ENCODE measurements around the gene FBN2.

FBN2 gene

GRCh38 chr5:128470663-128471062 lies 67.4 kb downstream of the FBN2 start:
- no peak overlapping the region for H3K27ac ChIP-seq (replicated peaks; ENCODE audit: low read length)
- H3K4ac ChIP-seq (ENCODE audit: low read length), result no peak overlapping the region
- peaks cover 3 to 25% of the 10 kb centered on the region in 2 donors for H3K36me3 ChIP-seq (replicated peaks in 1 of 2; ENCODE audit: control insufficient read depth in 2 of 2, insufficient read depth in 2 of 2, low read length in 2 of 2)
- no peak overlapping the region for H4K91ac ChIP-seq (ENCODE audit: low read depth, low read length, poor library complexity)
- H4K8ac ChIP-seq (ENCODE audit: low read depth, low read length), result no peak overlapping the region
- no peak overlapping the region for H3K18ac ChIP-seq (ENCODE audit: low read length)
- no peak overlapping the region for H3K9ac ChIP-seq (ENCODE audit: low read depth, low read length, poor library complexity)
- no peak overlapping the region for H2BK5ac ChIP-seq (ENCODE audit: low read length)
- no peak overlapping the region for H2AFZ ChIP-seq (ENCODE audit: low read length)
- H3K4me3 ChIP-seq (ENCODE audit: low read length in 2 of 2), result no peak overlapping the region
- H2BK120ac ChIP-seq (ENCODE audit: low read depth, low read length), result no peak overlapping the region
- no peak overlapping the region for H2BK15ac ChIP-seq (ENCODE audit: low read length)
- no peak overlapping the region for H3K14ac ChIP-seq (ENCODE audit: low read length)
- peaks cover 0 to 5% of the 10 kb centered on the region in 2 donors for H3K4me1 ChIP-seq (ENCODE audit: control insufficient read depth in 2 of 2, insufficient read depth in 1 of 2, low read depth in 1 of 2, low read length in 2 of 2)
- H2AK5ac ChIP-seq (ENCODE audit: low read depth, low read length), result no peak overlapping the region
- H3K9me3 ChIP-seq (replicated peaks in 1 of 2; ENCODE audit: control insufficient read depth in 2 of 2, insufficient read depth in 1 of 2, low read depth in 1 of 2, low read length in 2 of 2), result peaks cover 0 to 3% of the 10 kb centered on the region in 2 donors
- no CpG with 5 or more reads among the region's 1 CpG for WGBS, 2 donors (ENCODE audit: extremely low coverage in 2 of 2, insufficient read length in 2 of 2, insufficient replicate concordance in 1 of 2)
- DNase-seq (ENCODE audit: low spot score), result no peak
- H2BK12ac ChIP-seq (ENCODE audit: low read length), result no peak overlapping the region
- no peak overlapping the region for H3K4me2 ChIP-seq (ENCODE audit: insufficient read depth, low read length, poor library complexity, severe bottlenecking)
- no peak overlapping the region for H3K23ac ChIP-seq (ENCODE audit: low read depth, low read length, poor library complexity)
- H3K27me3 ChIP-seq (ENCODE audit: control insufficient read depth in 3 of 3, insufficient read depth in 3 of 3, low read depth in 1 of 3, low read length in 3 of 3), result no peaks in the 10 kb centered on the region
- no peaks in the 10 kb centered on the region for H3K79me1 ChIP-seq (ENCODE audit: low read depth, low read length)

GRCh38 chr5:128469912-128470311 lies 68.1 kb downstream of the FBN2 start:
- Histone ChIP-seq H3K4me3 (ENCODE audit: low read length in 2 of 2) (no peak overlapping the region), H2BK5ac (ENCODE audit: low read length) (no peak overlapping the region), H3K23ac (ENCODE audit: low read depth, low read length, poor library complexity) (no peak overlapping the region), H2BK12ac (ENCODE audit: low read length) (no peak overlapping the region), H2BK15ac (ENCODE audit: low read length) (no peak overlapping the region), H3K36me3 (replicated peaks in 1 of 2; ENCODE audit: control insufficient read depth in 2 of 2, insufficient read depth in 2 of 2, low read length in 2 of 2) (peaks cover 3 to 28% of the 10 kb centered on the region in 2 donors), H2AFZ (ENCODE audit: low read length) (no peak overlapping the region), H3K79me1 (ENCODE audit: low read depth, low read length) (no peaks in the 10 kb centered on the region), H4K8ac (ENCODE audit: low read depth, low read length) (no peak overlapping the region), H3K4me2 (ENCODE audit: insufficient read depth, low read length, poor library complexity, severe bottlenecking) (no peak overlapping the region), H3K4ac (ENCODE audit: low read length) (no peak overlapping the region), H4K91ac (ENCODE audit: low read depth, low read length, poor library complexity) (no peak overlapping the region), H3K4me1 (ENCODE audit: control insufficient read depth in 2 of 2, insufficient read depth in 1 of 2, low read depth in 1 of 2, low read length in 2 of 2) (peaks cover 0 to 5% of the 10 kb centered on the region in 2 donors), H3K14ac (ENCODE audit: low read length) (no peak overlapping the region), H3K9ac (ENCODE audit: low read depth, low read length, poor library complexity) (no peak overlapping the region), H3K27me3 (ENCODE audit: control insufficient read depth in 3 of 3, insufficient read depth in 3 of 3, low read depth in 1 of 3, low read length in 3 of 3) (no peaks in the 10 kb centered on the region), H3K27ac (replicated peaks; ENCODE audit: low read length) (no peak overlapping the region), H3K18ac (ENCODE audit: low read length) (no peak overlapping the region), H2BK120ac (ENCODE audit: low read depth, low read length) (no peak overlapping the region), H2AK5ac (ENCODE audit: low read depth, low read length) (no peak overlapping the region), H3K9me3 (replicated peaks in 1 of 2; ENCODE audit: control insufficient read depth in 2 of 2, insufficient read depth in 1 of 2, low read depth in 1 of 2, low read length in 2 of 2) (peaks cover 0 to 3% of the 10 kb centered on the region in 2 donors)
- DNase-seq (ENCODE audit: low spot score), result no peak
- no CpG with 5 or more reads among the region's 2 CpGs for WGBS, 2 donors (ENCODE audit: extremely low coverage in 2 of 2, insufficient read length in 2 of 2, insufficient replicate concordance in 1 of 2)

- Histone ChIP-seq H2AK5ac (ENCODE audit: low read depth, low read length) (no peak overlapping the region), H3K4me3 (ENCODE audit: low read length in 2 of 2) (no peak overlapping the region), H3K27ac (replicated peaks; ENCODE audit: low read length) (no peak overlapping the region), H2BK5ac (ENCODE audit: low read length) (no peak overlapping the region), H3K9ac (ENCODE audit: low read depth, low read length, poor library complexity) (no peak overlapping the region), H2AFZ (ENCODE audit: low read length) (no peak overlapping the region), H3K4me1 (ENCODE audit: control insufficient read depth in 2 of 2, insufficient read depth in 1 of 2, low read depth in 1 of 2, low read length in 2 of 2) (peaks cover 0 to 3% of the 10 kb centered on the region in 2 donors), H3K23ac (ENCODE audit: low read depth, low read length, poor library complexity) (no peak overlapping the region), H3K79me1 (ENCODE audit: low read depth, low read length) (peaks cover 2% of the 10 kb centered on the region), H2BK120ac (ENCODE audit: low read depth, low read length) (no peak overlapping the region), H3K4me2 (ENCODE audit: insufficient read depth, low read length, poor library complexity, severe bottlenecking) (no peak overlapping the region), H4K8ac (ENCODE audit: low read depth, low read length) (no peak overlapping the region), H2BK15ac (ENCODE audit: low read length) (no peak overlapping the region), H3K27me3 (ENCODE audit: control insufficient read depth in 3 of 3, insufficient read depth in 3 of 3, low read depth in 1 of 3, low read length in 3 of 3) (no peaks in the 10 kb centered on the region), H4K91ac (ENCODE audit: low read depth, low read length, poor library complexity) (no peak overlapping the region), H2BK12ac (ENCODE audit: low read length) (no peak overlapping the region), H3K18ac (ENCODE audit: low read length) (no peak overlapping the region), H3K4ac (ENCODE audit: low read length) (no peak overlapping the region), H3K36me3 (replicated peaks in 1 of 2; ENCODE audit: control insufficient read depth in 2 of 2, insufficient read depth in 2 of 2, low read length in 2 of 2) (peaks cover 6 to 53% of the 10 kb centered on the region in 2 donors), H3K9me3 (replicated peaks in 1 of 2; ENCODE audit: control insufficient read depth in 2 of 2, insufficient read depth in 1 of 2, low read depth in 1 of 2, low read length in 2 of 2) (peaks cover 0 to 3% of the 10 kb centered on the region in 2 donors), H3K14ac (ENCODE audit: low read length) (no peak overlapping the region)
- no peak for DNase-seq (ENCODE audit: low spot score)
- whole genome bisulfite sequencing, 2 donors (ENCODE audit: extremely low coverage in 2 of 2, insufficient read length in 2 of 2, insufficient replicate concordance in 1 of 2), result no CpG with 5 or more reads among the region's 1 CpG
Measured at GRCh38 chr5:128466980-128467379, 71.1 kb downstream of the FBN2 start.

GRCh38 chr5:128466554-128466953 lies 71.5 kb downstream of the FBN2 start:
- no peak overlapping the region for H3K4me2 ChIP-seq (ENCODE audit: insufficient read depth, low read length, poor library complexity, severe bottlenecking)
- no peak overlapping the region for H4K8ac ChIP-seq (ENCODE audit: low read depth, low read length)
- no peak overlapping the region for H3K4me3 ChIP-seq (ENCODE audit: low read length in 2 of 2)
- peaks cover 0 to 3% of the 10 kb centered on the region in 2 donors for H3K4me1 ChIP-seq (ENCODE audit: control insufficient read depth in 2 of 2, insufficient read depth in 1 of 2, low read depth in 1 of 2, low read length in 2 of 2)
- H2BK120ac ChIP-seq (ENCODE audit: low read depth, low read length), result no peak overlapping the region
- peaks cover 6 to 58% of the 10 kb centered on the region in 2 donors for H3K36me3 ChIP-seq (replicated peaks in 1 of 2; ENCODE audit: control insufficient read depth in 2 of 2, insufficient read depth in 2 of 2, low read length in 2 of 2)
- H4K91ac ChIP-seq (ENCODE audit: low read depth, low read length, poor library complexity), result no peak overlapping the region
- no peak for DNase-seq (ENCODE audit: low spot score)
- no peak overlapping the region for H2BK12ac ChIP-seq (ENCODE audit: low read length)
- H3K9ac ChIP-seq (ENCODE audit: low read depth, low read length, poor library complexity), result no peak overlapping the region
- no peak overlapping the region for H2BK15ac ChIP-seq (ENCODE audit: low read length)
- no peak overlapping the region for H2AFZ ChIP-seq (ENCODE audit: low read length)
- no peak overlapping the region for H2BK5ac ChIP-seq (ENCODE audit: low read length)
- H3K27ac ChIP-seq (replicated peaks; ENCODE audit: low read length), result no peak overlapping the region
- H3K4ac ChIP-seq (ENCODE audit: low read length), result no peak overlapping the region
- H3K79me1 ChIP-seq (ENCODE audit: low read depth, low read length), result peaks cover 2% of the 10 kb centered on the region
- no peak overlapping the region for H3K23ac ChIP-seq (ENCODE audit: low read depth, low read length, poor library complexity)
- WGBS, 2 donors (ENCODE audit: extremely low coverage in 2 of 2, insufficient read length in 2 of 2, insufficient replicate concordance in 1 of 2), result no CpG with 5 or more reads among the region's 5 CpGs
- H3K18ac ChIP-seq (ENCODE audit: low read length), result no peak overlapping the region
- H3K9me3 ChIP-seq (replicated peaks in 1 of 2; ENCODE audit: control insufficient read depth in 2 of 2, insufficient read depth in 1 of 2, low read depth in 1 of 2, low read length in 2 of 2), result peaks cover 0 to 3% of the 10 kb centered on the region in 2 donors
- H3K14ac ChIP-seq (ENCODE audit: low read length), result no peak overlapping the region
- no peak overlapping the region for H2AK5ac ChIP-seq (ENCODE audit: low read depth, low read length)
- no peaks in the 10 kb centered on the region for H3K27me3 ChIP-seq (ENCODE audit: control insufficient read depth in 3 of 3, insufficient read depth in 3 of 3, low read depth in 1 of 3, low read length in 3 of 3)

Measured in neuronal stem cell (in vitro differentiated cells).